Central memory CD4-positive, alpha-beta T cell (primary cell): ENCODE measurements around the gene MRPL28.
A peak's percentile ranks its signal among the peaks of the same experiment; 100 is the strongest.
"Not testable (repeated sequence)": the region's sequence is repeated elsewhere in the genome, so short reads cannot be mapped to it uniquely, and the experiment has no call there.

ENCODE experiments used
- DNase-seq: peaks from one replicate; pipeline ENCODE4 v3.0.0; 2022

The MRPL28 gene

DNA sequence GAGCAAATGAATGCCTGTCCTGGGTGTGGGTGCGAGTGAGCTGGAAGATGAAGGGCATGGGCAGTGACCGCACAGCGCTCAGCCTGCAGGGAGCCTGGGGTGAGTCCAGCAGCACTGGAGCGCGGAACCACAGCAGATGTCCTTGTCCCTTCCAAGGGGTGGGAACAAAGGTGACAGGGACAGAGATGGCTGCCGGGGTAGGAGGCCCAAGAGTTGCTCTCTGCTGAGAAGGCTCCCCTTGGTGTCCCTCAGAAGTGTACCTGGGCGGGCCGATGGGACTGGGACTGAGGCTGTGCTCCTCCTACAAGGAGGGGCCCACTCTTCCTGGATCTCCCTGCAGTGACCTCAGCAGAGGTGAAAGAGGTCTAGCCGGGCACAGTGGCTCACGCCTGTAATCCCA lies 19.0 kb upstream of the MRPL28 start:
- no peak for DNase-seq

DNA sequence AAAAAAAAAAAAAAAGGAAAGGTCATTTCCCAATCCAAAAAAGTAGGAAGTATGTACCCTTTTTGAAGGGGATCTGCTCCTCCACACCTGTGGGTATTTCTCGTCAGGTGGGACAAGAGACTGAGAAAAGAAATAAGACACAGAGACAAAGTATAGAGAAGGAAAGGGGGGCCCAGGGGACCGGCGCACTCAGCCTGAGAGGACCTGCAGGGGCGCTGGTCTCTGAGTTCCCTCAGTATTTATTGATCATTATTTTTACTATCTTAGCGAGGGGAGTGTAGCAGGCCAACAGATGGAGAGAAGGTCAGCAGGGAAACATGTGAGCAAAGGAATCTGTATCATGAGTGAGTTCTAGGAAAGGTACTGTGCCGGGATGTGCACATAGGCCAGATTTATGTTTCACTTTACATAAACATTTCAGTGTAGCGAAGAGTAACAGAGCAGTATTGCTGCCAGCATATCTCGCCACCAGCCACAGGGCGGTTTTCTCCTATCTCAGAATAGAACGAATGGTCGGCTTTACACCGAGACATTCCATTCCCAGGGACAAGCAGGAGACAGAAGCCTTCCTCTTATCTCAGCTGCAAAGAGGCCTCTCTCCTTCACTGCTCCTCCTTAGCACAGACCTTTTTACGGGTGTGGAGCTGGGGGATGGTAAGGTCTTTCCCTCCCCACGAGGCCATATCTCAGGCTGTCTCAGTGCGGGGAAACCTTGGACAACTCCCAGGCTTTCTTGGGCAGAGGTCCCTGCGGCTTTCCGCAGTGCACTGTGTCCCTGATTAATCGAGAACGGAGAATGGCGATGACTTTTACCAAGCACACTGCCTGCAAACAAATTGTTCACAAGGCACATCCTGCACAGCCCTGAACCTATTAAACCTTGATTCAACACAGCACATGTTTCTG lies 17.7 kb upstream of the MRPL28 start:
- DNase-seq, result not testable (repeated sequence)

DNA sequence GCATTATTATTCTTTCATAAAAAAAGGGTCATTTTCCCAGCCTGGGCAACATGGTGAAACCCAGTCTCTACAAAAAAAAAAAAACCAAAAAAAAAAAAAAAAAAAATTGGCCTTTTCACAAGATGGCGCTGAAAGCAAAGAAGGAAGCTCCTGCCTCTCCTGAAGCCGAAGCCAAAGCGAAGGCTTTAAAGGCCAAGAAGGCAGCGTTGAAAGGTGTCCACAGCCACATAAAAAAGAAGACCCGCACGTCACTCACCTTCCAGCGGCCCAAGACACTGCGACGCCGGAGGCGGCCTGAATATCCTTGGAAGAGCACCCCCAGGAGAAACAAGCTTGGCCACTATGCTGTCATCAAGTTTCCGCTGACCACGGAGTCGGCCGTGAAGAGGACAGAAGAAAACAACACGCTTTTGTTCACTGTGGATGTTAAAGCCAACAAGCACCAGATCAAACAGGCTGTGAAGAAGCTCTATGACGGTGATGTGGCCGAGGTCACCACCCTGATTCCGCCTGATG lies 16.4 kb upstream of the MRPL28 start:
- DNase-seq, result no peak

DNA sequence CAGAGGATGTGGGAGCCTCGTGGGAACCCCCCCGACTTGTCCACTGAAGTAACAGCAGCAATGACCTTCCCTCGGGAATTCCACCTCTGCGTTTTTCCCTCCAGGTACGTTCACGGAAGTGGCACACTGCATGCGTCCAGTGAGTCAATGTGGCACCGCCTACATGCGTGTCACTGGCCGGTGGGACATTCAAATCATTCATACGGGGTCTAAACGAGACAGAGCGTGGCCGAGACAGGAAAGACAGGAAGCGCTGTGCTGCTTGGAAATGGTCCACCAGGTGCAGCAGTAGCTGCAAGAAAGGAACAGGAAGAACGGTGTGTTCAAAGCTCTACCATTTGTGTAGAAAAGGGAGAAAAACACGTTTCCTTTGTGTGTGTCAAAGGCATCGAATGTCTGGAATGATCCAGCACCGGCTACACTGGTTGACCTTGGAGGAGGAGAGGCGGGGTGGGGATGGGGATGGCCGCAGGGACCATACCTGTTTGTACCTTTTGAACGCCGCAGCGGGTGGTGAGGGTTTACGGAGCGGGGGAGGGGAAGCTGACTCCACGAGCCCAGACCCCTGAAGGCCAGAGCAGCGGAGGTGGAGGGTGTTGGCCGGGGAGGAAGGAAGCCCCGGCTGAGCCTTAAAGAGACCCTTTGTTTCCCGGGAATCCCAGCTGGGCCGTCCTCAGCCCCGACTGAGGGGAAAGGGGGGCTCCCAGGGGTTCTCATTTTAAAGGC lies 13.2 kb upstream of the MRPL28 start:
- DNase-seq, result peak; percentile 49

DNA sequence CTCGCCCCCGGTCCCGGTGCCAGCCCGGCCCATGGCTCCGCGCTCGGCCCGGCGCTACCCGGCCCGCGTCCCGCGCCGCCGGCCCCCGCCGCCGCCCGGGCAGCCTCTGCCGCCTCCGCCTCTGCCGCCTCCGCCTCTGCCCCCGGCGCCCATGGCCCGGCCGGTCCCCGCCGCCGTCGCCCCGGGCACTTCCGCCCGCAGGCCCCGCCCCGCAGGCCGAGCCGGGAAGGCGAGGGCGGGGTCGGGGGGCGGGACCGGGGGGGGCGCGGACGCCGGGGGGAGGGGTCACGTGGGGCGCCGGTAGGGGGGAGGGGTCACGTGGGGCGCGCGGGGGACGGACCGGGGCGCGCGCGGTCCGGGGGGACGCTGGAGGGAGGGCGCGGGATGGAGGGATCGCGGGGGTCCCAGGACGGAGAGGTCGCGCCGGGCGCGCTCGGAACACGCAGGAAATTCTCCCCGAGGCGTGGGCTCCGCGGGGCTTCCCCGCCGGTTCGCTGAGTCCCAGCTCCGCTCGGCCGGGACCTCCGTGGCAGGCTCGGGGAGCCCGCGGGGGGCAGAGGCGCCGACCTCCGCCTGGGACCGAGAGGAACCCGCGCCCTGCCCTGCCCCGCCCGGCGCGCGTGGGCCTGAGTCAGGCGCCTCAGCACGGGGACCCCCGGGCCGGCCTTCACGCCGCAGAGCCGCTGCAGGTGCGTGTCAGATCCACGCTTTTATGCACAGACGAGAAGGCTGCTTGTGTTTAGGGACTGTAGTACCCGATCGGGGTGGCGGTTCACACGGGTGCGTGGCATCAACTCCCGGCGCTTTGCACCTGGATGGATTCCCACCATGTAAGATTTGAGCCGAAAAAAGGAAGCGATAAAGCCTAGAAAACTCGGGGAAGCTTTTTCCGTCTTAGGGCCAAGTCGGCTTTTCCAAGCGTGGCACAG lies 11.7 kb upstream of the MRPL28 start, which contains the start of gene PGAP6:
TSS of gene PGAP6 (minus strand) at position 190 of the 929 bp plus-strand sequence. CDS start at position 33, 157 bp downstream.
- peak; percentile 58 for DNase-seq

DNA sequence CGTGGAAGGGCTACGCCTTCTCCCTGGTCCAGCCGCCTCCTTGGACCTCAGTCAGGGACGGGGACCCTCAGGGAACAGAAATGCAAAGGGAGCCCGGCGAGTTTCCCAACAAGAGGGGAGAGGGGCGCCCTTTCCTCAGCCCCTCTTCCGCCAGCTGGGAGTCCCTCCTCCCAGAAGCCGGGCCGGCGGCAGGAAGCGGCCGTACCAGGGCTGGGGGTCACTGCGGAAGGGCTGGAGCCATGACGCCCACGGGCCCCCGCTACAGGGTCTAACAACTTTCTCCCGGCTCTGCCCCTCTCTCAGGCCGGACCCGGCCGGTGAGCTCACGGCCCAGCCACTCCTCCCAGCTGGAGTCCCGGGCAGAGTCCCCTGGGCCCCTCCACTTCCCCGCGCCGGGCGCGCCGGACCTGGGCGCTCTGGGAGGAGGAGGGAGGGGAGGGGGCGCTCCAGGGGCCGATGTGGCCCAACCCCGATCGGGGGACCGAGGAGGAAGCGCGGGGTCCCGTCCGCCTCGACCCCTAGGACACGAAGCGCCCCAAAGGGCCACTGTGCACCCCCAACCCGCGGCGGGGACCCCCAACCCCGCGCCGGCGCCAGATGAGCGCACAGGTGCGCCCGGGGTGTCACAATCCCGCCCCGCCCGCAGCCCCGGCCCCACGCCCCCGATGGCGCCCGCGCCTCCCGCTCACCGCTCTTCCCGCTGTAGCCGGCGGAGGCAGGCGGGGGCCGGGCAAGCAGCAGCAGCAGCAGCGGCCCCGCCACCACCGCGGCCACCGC lies 10.9 kb upstream of the MRPL28 start:
- no peak for DNase-seq

DNA sequence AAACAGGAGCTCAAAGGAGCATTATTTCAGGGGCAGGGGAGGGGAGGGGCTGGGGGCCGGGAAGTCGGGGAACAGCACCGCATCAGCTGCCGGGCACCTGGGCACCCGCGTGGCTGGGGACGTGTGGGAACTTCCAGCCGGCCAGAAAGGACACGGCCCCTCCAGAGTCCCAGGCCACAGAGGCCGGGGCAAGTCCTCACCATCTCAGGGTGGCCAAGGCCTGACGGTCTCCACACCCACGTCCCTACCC lies 10.3 kb upstream of the MRPL28 start:
- DNase-seq, result no peak

DNA sequence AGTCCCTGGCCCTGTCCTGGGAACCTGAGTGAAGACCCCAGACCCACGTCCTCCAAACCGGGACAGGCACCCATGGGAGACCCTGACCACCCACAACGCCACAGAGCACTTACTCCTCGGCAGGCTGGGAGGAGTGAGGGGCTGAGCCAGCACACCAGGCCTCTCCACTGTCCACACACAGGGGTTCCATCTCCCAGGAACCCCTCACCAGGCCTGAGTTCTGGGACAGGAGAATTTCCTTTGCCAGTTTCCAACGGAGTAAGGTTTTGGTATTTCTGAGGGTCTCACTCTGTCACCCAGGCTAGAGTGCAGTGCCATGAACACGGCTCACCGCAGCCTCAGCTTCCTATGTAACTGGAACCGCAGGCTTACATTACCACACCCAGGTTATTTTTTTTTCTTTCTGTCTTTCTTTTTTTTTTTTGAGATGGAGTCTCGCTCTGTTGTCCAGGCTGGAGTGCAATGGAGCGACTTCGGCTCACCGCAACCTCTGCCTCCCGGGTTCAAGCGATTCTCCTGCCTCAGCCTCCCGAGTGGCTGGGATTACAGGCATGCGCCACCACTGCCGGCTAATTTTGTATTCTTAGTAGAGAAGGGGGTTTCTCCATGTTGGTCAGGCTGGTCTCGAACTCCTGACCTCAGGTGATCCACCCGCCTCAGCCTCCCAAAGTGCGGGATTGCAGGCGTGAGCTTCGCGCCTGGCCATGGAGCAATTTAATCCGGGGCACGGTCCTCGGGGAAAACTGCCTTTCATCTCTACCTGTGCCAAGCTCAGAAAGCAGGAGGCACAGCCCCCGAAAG lies 9.8 kb upstream of the MRPL28 start:
- DNase-seq, result peak; percentile 41

DNA sequence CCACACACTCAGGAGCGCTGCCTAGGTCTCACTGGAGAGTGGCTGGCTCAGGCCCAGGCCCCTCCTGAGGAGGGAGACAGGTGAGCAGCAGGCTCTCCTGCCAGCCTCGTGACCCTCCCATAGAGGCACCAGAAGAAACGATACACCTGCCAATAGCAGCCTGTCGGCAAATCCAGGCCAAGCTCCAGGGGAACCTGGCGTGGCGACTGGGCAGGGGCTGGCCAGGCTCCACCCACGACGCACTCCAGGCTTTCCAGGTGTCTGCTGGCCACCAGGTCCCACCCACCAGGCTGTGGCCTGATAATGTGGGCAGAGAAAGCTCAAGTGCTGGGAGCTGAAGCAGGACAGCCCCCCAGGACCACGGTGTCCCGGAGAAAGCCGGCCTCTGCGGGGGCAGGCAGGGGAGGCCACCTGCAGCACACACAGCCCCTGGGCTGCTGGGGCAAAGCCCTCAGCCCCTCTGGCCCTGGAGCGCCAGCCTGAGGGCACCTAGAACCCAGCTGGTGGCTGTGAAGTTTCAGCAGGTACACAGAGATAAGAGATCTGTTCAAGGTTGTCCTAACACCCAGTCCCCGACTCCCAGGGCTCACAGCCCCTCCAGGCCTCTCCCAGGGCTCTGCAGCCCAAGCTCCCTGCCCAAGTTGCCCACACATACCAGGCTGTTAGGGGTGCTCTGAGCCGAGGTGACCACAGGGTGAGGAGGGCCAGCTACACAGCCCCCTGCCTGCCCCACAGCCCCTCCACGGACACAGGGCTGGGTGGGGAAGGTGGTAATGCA lies 9.0 kb upstream of the MRPL28 start:
- no peak for DNase-seq

DNA sequence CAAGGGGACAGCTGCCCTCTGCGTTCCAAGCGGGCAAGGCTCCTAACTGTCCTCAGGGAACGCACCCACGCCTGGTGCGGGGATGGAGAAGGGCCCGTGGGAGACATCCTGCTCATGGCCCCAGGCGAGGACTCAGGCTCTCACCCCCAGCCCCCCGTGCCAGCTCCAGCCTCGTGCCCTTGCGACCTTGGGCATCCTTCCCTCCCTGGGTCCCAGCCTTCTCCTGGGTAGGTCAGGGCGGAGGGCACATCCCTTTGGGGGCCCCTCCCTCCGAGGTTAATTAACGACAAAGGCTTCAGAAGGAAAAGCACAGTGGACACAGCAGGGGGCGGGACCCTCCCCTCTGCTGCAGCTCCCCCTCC lies 8.5 kb upstream of the MRPL28 start:
- no peak for DNase-seq

DNA sequence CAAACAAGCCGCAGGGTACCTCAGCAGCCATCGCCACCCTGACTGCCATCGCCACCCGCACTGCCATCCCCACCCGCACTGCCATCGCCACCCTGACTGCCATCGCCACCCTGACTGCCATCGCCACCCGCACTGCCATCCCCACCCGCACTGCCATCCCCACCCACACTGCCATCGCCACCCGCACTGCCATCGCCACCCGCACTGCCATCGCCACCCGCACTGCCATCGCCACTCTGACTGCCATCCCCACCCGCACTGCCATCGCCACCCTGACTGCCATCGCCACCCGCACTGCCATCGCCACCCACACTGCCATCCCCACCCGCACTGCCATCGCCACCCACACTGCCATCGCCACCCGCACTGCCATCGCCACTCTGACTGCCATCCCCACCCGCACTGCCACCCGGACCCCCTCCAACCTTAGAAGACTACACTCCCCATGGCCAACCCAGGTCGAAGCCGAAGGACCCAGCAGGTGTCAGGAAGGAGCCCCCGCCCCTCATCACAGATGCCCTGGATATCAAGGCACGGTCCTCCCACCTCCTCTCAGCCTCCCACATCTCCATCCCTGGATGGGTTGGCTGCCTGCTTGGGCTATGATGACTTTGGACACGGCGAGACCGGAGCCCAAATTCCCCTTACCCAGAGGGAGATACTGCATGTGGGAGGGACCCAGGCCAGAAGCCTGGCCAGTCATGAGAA lies 7.9 kb upstream of the MRPL28 start:
- not testable (repeated sequence) for DNase-seq

DNA sequence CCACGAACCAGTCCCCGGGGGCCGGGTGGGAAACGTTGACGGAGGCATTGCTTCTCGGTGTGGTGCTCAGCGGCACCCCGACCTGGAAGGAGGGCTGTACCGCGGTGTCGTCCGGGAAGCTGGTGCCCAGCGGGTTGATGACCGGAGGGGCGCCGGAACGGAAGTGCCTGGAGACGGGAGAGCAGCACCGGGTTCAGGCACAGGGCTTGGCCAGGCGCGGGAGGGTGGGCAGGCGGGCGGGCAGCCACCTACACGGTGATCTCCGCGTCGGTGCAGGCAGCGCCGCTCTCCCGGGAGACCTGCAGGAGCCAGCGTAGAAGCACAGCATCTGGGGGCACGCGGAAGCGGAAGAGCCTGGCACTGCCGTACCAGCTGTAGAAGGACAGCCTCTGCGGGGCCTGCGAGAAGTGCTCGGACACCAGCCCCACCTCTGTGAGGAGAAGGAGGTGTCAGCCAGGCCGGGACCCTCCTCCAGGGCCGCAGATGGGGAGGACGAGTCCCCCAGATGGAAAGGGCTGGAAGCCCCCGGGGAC lies 7.1 kb upstream of the MRPL28 start:
- no peak for DNase-seq

DNA sequence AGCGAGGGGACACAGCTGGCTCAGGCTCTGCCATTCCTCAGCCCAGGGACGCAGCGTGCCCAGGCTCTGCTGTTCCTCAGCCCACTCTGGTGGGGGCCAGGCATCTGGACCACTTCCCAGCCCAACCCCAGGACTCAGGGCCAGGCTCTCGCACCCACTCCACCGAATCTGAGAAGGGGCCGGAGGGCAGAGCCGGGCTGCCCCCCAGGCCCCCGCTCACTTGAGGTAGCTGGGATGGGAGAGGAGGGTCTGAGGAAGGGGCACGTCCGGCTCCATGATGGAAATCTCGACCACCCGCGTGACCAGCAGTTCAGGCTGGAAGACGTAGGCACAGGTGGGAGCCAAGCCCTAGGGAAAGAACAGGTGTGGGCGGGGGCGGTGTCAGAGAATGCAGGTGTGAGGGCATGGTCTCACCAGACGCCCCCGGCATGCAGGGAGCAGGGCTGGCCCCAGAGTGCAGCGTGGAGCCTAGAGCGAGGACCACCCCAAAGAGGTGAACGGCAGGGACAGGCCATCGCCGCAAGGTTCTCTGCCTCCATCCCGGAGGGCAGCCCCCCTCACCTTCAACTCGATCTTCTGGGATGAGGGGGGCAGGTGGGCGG lies 6.6 kb upstream of the MRPL28 start:
- DNase-seq, result no peak

DNA sequence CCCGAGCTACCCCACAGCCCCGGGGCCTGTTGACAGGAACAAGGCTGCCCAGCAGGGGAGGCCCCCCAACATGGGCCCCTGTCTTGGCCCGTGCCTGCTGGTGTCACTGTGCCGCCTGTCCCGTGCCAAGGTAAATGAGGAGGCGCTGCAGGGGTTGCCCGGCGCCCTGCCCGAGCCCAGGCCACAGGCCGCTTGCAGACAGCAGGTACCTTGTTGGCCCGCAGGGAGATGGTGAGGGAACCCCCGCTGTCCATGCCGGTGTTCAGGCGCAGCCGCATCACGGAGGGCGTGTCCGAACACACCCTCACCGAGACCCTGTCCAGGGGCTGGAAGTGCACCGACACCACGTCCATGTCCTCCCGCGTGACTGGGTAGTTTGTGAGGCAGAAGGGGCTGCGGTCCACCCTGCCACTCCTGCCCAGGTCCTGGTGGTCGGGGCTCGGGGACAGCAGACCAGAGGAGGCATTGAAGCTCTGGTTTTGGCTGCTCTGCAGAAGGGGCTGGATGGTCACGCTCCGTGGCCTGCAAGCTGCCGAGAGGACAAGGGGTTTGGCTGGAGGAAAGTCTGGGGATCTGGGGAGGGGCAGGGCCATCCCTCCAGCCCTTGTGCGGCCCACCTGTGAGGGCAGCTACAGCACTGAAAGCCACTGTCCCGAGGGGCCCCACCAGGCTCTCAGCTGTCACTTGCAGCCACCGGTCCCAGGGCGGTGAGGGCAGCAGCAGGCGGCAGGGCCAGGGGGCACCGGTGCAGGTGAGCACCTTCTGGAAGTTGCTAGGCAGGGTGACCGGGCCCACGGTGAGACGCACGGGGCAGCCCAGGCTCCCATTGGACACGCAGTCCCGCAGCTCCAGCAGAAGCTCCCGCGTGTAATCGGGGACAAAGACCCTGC lies 5.8 kb upstream of the MRPL28 start:
- DNase-seq, result no peak

DNA sequence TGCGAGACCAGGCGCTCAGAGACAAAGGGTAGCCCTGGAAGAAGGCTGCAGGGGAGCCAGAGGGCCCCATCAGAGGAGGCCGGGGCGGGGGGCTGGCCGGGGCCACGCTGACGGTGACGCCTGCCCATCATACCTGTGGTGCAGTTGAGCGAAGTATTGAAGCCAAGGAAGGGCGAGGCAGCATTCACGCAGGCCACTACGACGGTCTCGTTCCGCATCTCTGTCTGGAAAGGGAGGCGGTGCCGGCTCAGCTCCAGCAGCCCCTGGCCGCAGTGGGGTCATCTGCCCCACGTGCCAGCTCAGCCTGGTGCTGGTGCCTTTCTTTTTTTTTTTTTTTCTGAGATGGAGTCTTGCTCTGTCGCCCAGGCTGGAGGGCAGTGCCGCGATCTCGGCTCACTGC lies 4.9 kb upstream of the MRPL28 start:
- no peak for DNase-seq

DNA sequence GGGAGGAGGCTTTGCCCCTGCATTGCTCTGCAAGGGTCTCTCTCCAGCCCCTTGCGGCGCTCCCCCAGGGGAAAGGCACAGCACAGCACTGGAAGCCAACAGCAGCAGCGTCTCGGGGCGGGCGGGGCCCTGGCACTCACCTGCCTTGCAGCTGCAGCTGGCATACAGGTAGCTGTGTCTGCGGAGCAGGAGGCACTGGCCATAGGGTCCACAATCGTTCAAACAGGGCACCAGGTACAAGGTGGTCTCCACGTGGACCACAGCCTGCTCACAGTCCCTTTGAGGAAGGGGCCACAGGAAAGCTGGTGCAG lies 4.2 kb upstream of the MRPL28 start:
- DNase-seq, result no peak

DNA sequence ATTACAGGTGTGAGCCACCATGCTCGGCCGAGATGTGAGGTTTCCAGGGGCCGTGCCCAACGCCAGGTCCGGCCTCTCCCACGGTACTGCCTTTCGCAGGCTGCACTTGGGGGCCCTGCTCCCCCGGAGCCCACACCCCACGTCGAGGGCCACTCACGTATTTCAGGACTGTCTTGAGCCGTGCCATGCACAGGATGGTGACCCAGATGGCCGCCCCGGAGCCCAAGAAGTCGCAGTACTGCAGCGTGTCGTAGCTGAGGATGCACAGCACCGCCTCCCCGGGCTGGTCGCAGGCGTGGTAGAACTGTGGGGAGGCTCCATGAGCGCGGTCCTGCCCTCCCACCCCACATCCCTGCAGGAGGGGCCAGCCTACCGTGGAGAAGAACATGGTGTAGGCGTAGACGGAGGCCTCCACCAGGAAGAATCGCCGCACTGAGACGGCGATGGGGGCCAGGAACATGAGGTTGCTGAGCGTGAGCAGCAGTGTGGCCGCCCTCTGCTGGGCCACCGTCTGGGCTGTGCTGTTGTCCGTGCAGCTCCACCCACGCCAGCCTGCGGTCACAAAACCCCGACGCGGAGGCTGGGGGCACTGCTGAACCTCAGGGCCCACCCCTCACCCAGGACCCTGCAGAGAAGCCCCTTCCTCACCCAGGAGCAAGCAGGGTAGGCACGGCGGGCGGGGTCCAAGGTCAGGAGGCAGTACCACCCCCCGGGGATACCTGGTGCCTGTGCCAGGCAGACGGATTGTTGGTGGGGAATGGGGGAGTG lies 3.7 kb upstream of the MRPL28 start:
- no peak for DNase-seq
